NCI-H2171 treated with DMSO at 0.1 percent for 48 hours (cell line): ENCODE data around the gene RBM45.

ENCODE experiments used
- DNase-seq: peaks from one replicate; lab custom pipeline; 2025; lab: John Stamatoyannopoulos, UW

RBM45 gene

GRCh38 chr2:178159966-178160365, 47.7 kb downstream of the RBM45 start:
- DNase-seq: no peak

- DNase-seq: no peak
Measured at GRCh38 chr2:178160601-178161000, 48.4 kb downstream of the RBM45 start.

GRCh38 chr2:178163395-178163794, 51.2 kb downstream of the RBM45 start:
- no peak for DNase-seq

GRCh38 chr2:178163911-178164310, 51.7 kb downstream of the RBM45 start:
- DNase-seq: no peak

- no peak for DNase-seq
Measured at GRCh38 chr2:178173657-178174056, 61.4 kb downstream of the RBM45 start.

GRCh38 chr2:178177066-178177679, 64.9 kb downstream of the RBM45 start:
- DNase-seq: no peak
